GM23338 (cell line): ENCODE data around the gene FARS2.

Experiments
- CREB1 ChIP-seq: fragments of 250-450 bp; sonication (Bioruptor Pico); IDR thresholded peaks from 2 replicates; pipeline ENCODE4 v1.5.0; 2020; ENCODE audit warnings: low read depth, mild to moderate bottlenecking, moderate library complexity
- EZH2 ChIP-seq: fragments of 200-600 bp; sonication (generic); IDR thresholded peaks from one replicate; pipeline ENCODE4 v1.8.0; 2017; ENCODE audit warnings: antibody characterized with exemption, mild to moderate bottlenecking, low read depth; ENCODE audit not compliant: unreplicated experiment
- NANOG ChIP-seq: IDR thresholded peaks from 2 replicates; pipeline ENCODE4 v1.6.1; 2016; ENCODE audit warnings: antibody characterized with exemption, borderline replicate concordance
- POLR2AphosphoS5 ChIP-seq: IDR thresholded peaks from 2 replicates; pipeline ENCODE4 v1.6.1; 2016; ENCODE audit warnings: antibody characterized with exemption, low read depth
- STAT1 ChIP-seq: IDR thresholded peaks from one replicate; pipeline ENCODE4 v1.6.1; 2016; ENCODE audit warnings: antibody characterized with exemption; ENCODE audit not compliant: unreplicated experiment
- TF ChIP-seq, protein P1 (sequence below), 2 experiments: fragments of 200-600 bp in 1 of 2; sonication (generic) in 1 of 2; conservative IDR thresholded peaks; 2 replicates each; pipeline versions ENCODE4 v1.5.1 to v1.6.1; 2016 to 2017; ENCODE audit warnings: antibody characterized with exemption in 2 of 2, low read depth in 2 of 2, mild to moderate bottlenecking in 2 of 2, moderate library complexity in 1 of 2

DNA sequence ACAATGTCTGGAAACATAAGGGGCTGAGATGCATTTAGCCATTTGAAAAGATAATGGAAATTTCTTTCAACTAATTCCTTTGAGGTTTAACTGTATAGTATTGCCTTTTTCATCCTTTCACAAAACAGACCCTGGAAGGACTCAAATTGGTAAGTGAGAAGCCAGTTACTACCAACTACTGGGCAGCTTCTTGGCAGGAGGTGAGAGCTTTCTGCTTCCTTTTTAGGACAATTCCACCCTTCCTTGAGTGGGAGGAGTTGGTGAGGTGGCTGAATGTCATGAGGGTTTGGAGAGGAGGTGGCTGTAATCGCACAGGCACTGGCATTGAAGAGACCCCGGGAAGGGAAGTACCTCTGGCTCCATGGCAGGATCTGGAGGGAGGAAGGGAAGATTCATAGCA, 404.4 kb downstream of the FARS2 start:
- TF ChIP-seq NANOG, result no peak
- TF ChIP-seq, protein P1, sequence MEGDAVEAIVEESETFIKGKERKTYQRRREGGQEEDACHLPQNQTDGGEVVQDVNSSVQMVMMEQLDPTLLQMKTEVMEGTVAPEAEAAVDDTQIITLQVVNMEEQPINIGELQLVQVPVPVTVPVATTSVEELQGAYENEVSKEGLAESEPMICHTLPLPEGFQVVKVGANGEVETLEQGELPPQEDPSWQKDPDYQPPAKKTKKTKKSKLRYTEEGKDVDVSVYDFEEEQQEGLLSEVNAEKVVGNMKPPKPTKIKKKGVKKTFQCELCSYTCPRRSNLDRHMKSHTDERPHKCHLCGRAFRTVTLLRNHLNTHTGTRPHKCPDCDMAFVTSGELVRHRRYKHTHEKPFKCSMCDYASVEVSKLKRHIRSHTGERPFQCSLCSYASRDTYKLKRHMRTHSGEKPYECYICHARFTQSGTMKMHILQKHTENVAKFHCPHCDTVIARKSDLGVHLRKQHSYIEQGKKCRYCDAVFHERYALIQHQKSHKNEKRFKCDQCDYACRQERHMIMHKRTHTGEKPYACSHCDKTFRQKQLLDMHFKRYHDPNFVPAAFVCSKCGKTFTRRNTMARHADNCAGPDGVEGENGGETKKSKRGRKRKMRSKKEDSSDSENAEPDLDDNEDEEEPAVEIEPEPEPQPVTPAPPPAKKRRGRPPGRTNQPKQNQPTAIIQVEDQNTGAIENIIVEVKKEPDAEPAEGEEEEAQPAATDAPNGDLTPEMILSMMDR (conservative IDR thresholded peaks at IDR 0.05; ENCODE audit: low read depth in 2 of 2), result no peak
- no peak for TF ChIP-seq CREB1 (CRISPR knock-in tag)
- TF ChIP-seq POLR2AphosphoS5, result no peak
- TF ChIP-seq EZH2, result no peak
- no peak for TF ChIP-seq STAT1
